Right renal cortex interstitium (tissue), 3 donors: ENCODE data around the gene CABS1. TPM values are rescaled to one million over a fixed set of nuclear protein-coding genes. Genes with fewer than 3 reads are reported as not detected.

Source experiments
- DNase-seq, 3 donors: peaks; one replicate each; pipeline ENCODE4 v3.0.0-alpha.2; 2013; ENCODE audit warnings: low read depth in 3 of 3, low spot score in 2 of 3
- polyA plus RNA-seq, 3 donors: library from polyadenylated mRNA; unstranded; fragments of 120-200 nt; gene quantifications; one replicate each; pipeline ENCODE4 v1.2.1, GENCODE V29; 2013; ENCODE audit not compliant: insufficient read length in 3 of 3

CABS1 gene
- polyA plus RNA-seq, 3 donors, result 0.11 to 0.18 TPM; not detected in 1

- DNase-seq, result no peak
Measured at GRCh38 chr4:70380578-70380977, 45.8 kb downstream of the CABS1 start.

GRCh38 chr4:70382691-70383181 is 48.0 kb downstream of the CABS1 start, which contains the start of gene SMR3B:
TSS of gene SMR3B (plus strand) at chr4:70383131. CDS start at chr4:70384511, 1,380 bp downstream.
- DNase-seq, result no peak

Other genes starting within 250 kb of the CABS1 start
- under 1 TPM in 2 of 3 donors, not detected in 1; 0.06 to 0.07 TPM for gene PRR27, start 180.7 kb upstream of the CABS1 start, polyA plus RNA-seq
- 1 to 10 TPM; 1.5 to 2.3 (median 2.1) TPM for gene ODAM, start 139.3 kb upstream of the CABS1 start, polyA plus RNA-seq
- gene FDCSP, start 108.9 kb upstream of the CABS1 start, polyA plus RNA-seq, result 1 to 10 TPM in 1 of 3 donors, under 1 TPM in 2; 0.76 to 1.3 (median 0.86) TPM
- not detected for gene CSN3, start 92.4 kb upstream of the CABS1 start, polyA plus RNA-seq
- not detected for gene SMR3A, start 25.8 kb downstream of the CABS1 start, polyA plus RNA-seq
- gene SMR3B, start 48.1 kb downstream of the CABS1 start, polyA plus RNA-seq, result not detected
- not detected for gene OPRPN, start 63.0 kb downstream of the CABS1 start, polyA plus RNA-seq
- under 1 TPM in 2 of 3 donors, not detected in 1; 0.08 to 0.14 TPM for gene MUC7, start 137.2 kb downstream of the CABS1 start, polyA plus RNA-seq
- not detected for gene AMTN, start 183.6 kb downstream of the CABS1 start, polyA plus RNA-seq